Measurements from ENCODE around the gene OGFOD1.
A peak's percentile ranks its signal among the peaks of the same experiment; 100 is the strongest.

The OGFOD1 gene

GRCh38 chr16:56518425-56518824 is 67.1 kb downstream of the OGFOD1 start:
- no peak for DNase-seq (ENCODE audit: low read depth, low spot score)
- H3K27ac ChIP-seq: no peak overlapping the region

GRCh38 chr16:56519459-56520250 is 68.3 kb downstream of the OGFOD1 start, which contains the start of gene BBS2:
Gene BBS2, minus strand, starts transcription at chr16:56520024. Its CDS starts 162 bp downstream, at chr16:56519862.
- H3K27ac ChIP-seq: peak within 1 kb of the TSS; percentile 79
- DNase-seq (ENCODE audit: low read depth, low spot score): peak; percentile 20

GRCh38 chr16:56520251-56520577 is 68.9 kb downstream of the OGFOD1 start:
- peak overlapping the region; percentile 79 for H3K27ac ChIP-seq
- no peak for DNase-seq (ENCODE audit: low read depth, low spot score)

GRCh38 chr16:56525236-56525635 is 73.9 kb downstream of the OGFOD1 start:
- no peak overlapping the region for H3K27ac ChIP-seq
- DNase-seq (ENCODE audit: low read depth, low spot score): no peak

All from epithelial cell of prostate (primary cell).